Mesendoderm (in vitro differentiated cells): Measurements from ENCODE around the gene RTP1.
"Not testable (repeated sequence)": the region's sequence is repeated elsewhere in the genome, so short reads cannot be mapped to it uniquely, and the experiment has no call there.

Source experiments
- DNase-seq: peaks from one replicate; pipeline ENCODE4 v3.0.0; 2013
- H2AK5ac ChIP-seq: 2 replicates; pipeline ENCODE4 v1.6.1; 2013; ENCODE audit warnings: low read length, inconsistent platforms
- H2BK120ac ChIP-seq: 2 replicates; pipeline ENCODE4 v1.6.1; 2013; ENCODE audit warnings: low read depth, mild to moderate bottlenecking, low read length, moderate library complexity, mixed read lengths
- H2BK15ac ChIP-seq: replicated peaks from 2 replicates; pipeline ENCODE4 v1.6.1; 2013; ENCODE audit warnings: low read depth, mild to moderate bottlenecking, moderate library complexity
- H2BK5ac ChIP-seq: 2 replicates; pipeline ENCODE4 v1.6.1; 2013; ENCODE audit warnings: low read length, inconsistent platforms
- H3K18ac ChIP-seq: 2 replicates; pipeline ENCODE4 v1.6.1; 2013; ENCODE audit warnings: mild to moderate bottlenecking, low read length, mixed read lengths
- H3K23ac ChIP-seq: one replicate; pipeline ENCODE4 v1.6.1; 2013; ENCODE audit warnings: low read length
- H3K27ac ChIP-seq: 2 replicates; pipeline ENCODE4 v1.5.1; 2013; ENCODE audit warnings: low read depth, mild to moderate bottlenecking, inconsistent platforms, low read length, moderate library complexity
- H3K27me3 ChIP-seq: 2 replicates; pipeline ENCODE4 v1.6.1; 2013; ENCODE audit warnings: low read length, control low read depth, mild to moderate bottlenecking, inconsistent platforms; ENCODE audit not compliant: insufficient read depth, poor library complexity
- H3K36me3 ChIP-seq: 2 replicates; pipeline ENCODE4 v1.6.1; 2013; ENCODE audit warnings: low read length, inconsistent platforms; ENCODE audit not compliant: control insufficient read depth, insufficient read depth
- H3K4ac ChIP-seq: one replicate; pipeline ENCODE4 v1.6.1; 2013; ENCODE audit warnings: low read depth, mild to moderate bottlenecking, low read length, moderate library complexity
- H3K4me1 ChIP-seq: 2 replicates; pipeline ENCODE4 v1.6.1; 2013; ENCODE audit warnings: low read depth, low read length, inconsistent platforms; ENCODE audit not compliant: control insufficient read depth
- H3K4me2 ChIP-seq: 2 replicates; pipeline ENCODE4 v1.6.1; 2013; ENCODE audit warnings: low read length
- H3K4me3 ChIP-seq: 2 replicates; pipeline ENCODE4 v1.5.1; 2013; ENCODE audit warnings: mild to moderate bottlenecking, low read length
- H3K56ac ChIP-seq: one replicate; pipeline ENCODE4 v1.6.1; 2013; ENCODE audit warnings: low read length
- H3K79me1 ChIP-seq: 2 replicates; pipeline ENCODE4 v1.6.1; 2013; ENCODE audit warnings: low read length, inconsistent platforms
- H3K79me2 ChIP-seq: 2 replicates; pipeline ENCODE4 v1.6.1; 2013; ENCODE audit warnings: mild to moderate bottlenecking, low read length; ENCODE audit not compliant: control insufficient read depth, insufficient read depth
- H3K9ac ChIP-seq: 2 replicates; pipeline ENCODE4 v1.6.1; 2013; ENCODE audit warnings: low read length, inconsistent platforms
- H4K5ac ChIP-seq: one replicate; pipeline ENCODE4 v1.6.1; 2013; ENCODE audit warnings: low read length
- H4K8ac ChIP-seq: one replicate; pipeline ENCODE4 v1.6.1; 2013; ENCODE audit warnings: low read depth, mild to moderate bottlenecking, control low read depth, low read length, moderate library complexity
- WGBS: extraction: QIAGEN DNeasy Blood & Tissue Kit; methylation state at CpG from one replicate; pipeline ENCODE4 v1.1.7; 2013; ENCODE audit warnings: low lambda C conversion rate, missing lambda C conversion rate; ENCODE audit not compliant: insufficient coverage; ENCODE audit errors: extremely low coverage; 5-methylcytosine and 5-hydroxymethylcytosine counted together

The RTP1 gene

DNA sequence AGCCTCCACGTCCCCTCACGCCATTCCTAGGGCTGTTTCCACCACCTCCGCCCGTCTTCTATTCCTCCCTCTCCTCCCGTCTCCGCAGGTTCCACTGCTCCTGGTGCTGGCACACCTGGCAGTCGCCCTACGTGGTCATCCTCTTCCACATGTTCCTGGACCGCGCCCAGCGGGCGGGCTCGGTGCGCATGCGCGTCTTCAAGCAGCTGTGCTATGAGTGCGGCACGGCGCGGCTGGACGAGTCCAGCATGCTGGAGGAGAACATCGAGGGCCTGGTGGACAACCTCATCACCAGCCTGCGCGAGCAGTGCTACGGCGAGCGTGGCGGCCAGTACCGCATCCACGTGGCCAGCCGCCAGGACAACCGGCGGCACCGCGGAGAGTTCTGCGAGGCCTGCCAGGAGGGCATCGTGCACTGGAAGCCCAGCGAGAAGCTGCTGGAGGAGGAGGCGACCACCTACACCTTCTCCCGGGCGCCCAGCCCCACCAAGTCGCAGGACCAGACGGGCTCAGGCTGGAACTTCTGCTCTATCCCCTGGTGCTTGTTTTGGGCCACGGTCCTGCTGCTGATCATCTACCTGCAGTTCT is 2.3 kb downstream of the RTP1 start:
- H3K79me1 ChIP-seq, H3K18ac ChIP-seq, H3K56ac ChIP-seq, DNase-seq, H3K4me2 ChIP-seq, H4K8ac ChIP-seq, H4K5ac ChIP-seq, H3K36me3 ChIP-seq, H3K27ac ChIP-seq, H3K79me2 ChIP-seq, H3K23ac ChIP-seq, H2BK120ac ChIP-seq, H2AK5ac ChIP-seq, H3K4me1 ChIP-seq, H3K4me3 ChIP-seq, H3K4ac ChIP-seq, H2BK15ac ChIP-seq, H3K27me3 ChIP-seq, H3K9ac ChIP-seq, H2BK5ac ChIP-seq: not testable (repeated sequence)
- no CpG with 5 or more reads among the region's 44 CpGs for WGBS

DNA sequence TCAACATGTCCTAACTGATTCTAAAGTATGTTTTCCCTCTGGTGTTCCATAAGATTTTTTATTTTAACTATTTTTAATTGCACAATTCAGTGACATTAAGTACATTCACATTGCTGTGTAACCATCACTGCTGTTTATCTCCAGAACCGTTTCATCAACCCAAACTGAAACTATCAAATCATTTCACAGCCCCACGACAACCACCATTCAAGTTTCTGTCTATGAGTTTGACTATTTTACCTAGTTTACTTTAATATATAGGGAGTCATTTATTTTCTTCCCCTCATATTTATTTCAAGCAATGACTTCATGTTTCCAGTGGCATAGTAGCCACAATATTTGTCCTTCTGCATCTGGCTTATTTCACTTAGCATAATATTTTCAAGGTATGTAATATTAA is 8.4 kb downstream of the RTP1 start:
- Histone ChIP-seq H2BK120ac (no peak overlapping the region), H3K56ac (no peak overlapping the region), H3K4me1 (peaks cover 2% of the 10 kb centered on the region), H4K8ac (no peak overlapping the region), H3K9ac (no peak overlapping the region), H3K27ac (no peak overlapping the region), H3K18ac (no peak overlapping the region), H2BK5ac (no peak overlapping the region), H3K4me3 (no peak overlapping the region), H3K4me2 (no peak overlapping the region), H2BK15ac (no peak overlapping the region), H3K23ac (no peak overlapping the region), H3K27me3 (no peaks in the 10 kb centered on the region), H2AK5ac (no peak overlapping the region), H3K79me1 (no peaks in the 10 kb centered on the region), H3K79me2 (no peaks in the 10 kb centered on the region), H3K36me3 (no peaks in the 10 kb centered on the region), H3K4ac (no peak overlapping the region), H4K5ac (no peak overlapping the region)
- DNase-seq: no peak
- WGBS: no CpG with 5 or more reads among the region's 2 CpGs

DNA sequence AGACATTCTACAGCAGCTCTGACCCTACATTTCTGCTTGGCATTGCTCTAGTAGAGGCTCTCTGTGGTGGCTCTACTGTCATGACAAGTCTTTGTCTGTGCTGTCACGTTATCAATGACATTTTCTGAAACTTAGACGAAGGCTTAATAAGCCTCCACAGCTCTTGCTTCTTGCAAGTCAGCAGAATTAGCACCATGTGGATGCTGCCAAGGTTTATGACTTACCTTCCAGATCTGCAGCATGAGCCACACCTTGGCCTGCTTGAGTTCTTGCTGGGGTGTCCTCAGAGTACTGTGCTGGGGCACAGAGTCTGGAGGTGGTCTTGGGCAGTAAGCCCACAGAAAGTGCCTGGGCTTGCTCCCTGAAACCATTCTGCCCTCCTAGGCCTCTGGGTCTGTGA is 9.8 kb downstream of the RTP1 start:
- H3K79me2 ChIP-seq: no peaks in the 10 kb centered on the region
- no peak overlapping the region for H4K5ac ChIP-seq
- H3K56ac ChIP-seq: no peak overlapping the region
- H3K9ac ChIP-seq: no peak overlapping the region
- H3K23ac ChIP-seq: no peak overlapping the region
- whole genome bisulfite sequencing: no CpG with 5 or more reads among the region's 2 CpGs
- no peak overlapping the region for H3K4me3 ChIP-seq
- H2BK5ac ChIP-seq: no peak overlapping the region
- DNase-seq: no peak
- no peak overlapping the region for H3K4ac ChIP-seq
- no peaks in the 10 kb centered on the region for H3K27me3 ChIP-seq
- H3K4me2 ChIP-seq: no peak overlapping the region
- no peak overlapping the region for H2AK5ac ChIP-seq
- peaks cover 4% of the 10 kb centered on the region for H3K4me1 ChIP-seq
- H3K79me1 ChIP-seq: no peaks in the 10 kb centered on the region
- no peaks in the 10 kb centered on the region for H3K36me3 ChIP-seq
- H4K8ac ChIP-seq: no peak overlapping the region
- H2BK15ac ChIP-seq: no peak overlapping the region
- H3K18ac ChIP-seq: no peak overlapping the region
- H2BK120ac ChIP-seq: no peak overlapping the region
- no peak overlapping the region for H3K27ac ChIP-seq

DNA sequence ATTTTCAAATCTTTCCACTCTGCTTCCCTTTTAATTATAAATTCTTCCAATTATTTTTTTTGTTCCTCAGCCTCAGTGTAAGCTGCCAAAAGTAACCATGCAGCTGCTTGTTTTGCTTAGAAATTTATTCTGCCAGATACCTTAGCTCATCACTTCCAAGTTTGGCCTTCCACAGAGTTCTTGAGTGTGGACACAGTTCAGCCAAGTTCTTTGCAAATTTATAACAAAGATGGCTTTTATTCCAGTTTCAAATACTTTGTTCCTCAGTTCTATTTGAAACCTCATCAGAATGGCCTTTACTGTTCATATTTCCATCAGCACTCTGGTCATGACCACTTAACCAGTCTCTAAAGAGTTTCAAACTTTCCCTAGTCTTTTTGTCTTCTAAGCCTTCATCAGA is 10.3 kb downstream of the RTP1 start:
- no peak overlapping the region for H3K4me2 ChIP-seq
- no peak overlapping the region for H3K18ac ChIP-seq
- no peak overlapping the region for H2BK5ac ChIP-seq
- no peak overlapping the region for H2BK15ac ChIP-seq
- H3K36me3 ChIP-seq: no peaks in the 10 kb centered on the region
- H4K8ac ChIP-seq: no peak overlapping the region
- H2AK5ac ChIP-seq: no peak overlapping the region
- no peak for DNase-seq
- no peaks in the 10 kb centered on the region for H3K27me3 ChIP-seq
- H3K4ac ChIP-seq: no peak overlapping the region
- H3K27ac ChIP-seq: no peak overlapping the region
- peaks cover 4% of the 10 kb centered on the region for H3K4me1 ChIP-seq
- H3K79me1 ChIP-seq: no peaks in the 10 kb centered on the region
- H3K56ac ChIP-seq: no peak overlapping the region
- H2BK120ac ChIP-seq: no peak overlapping the region
- H3K4me3 ChIP-seq: no peak overlapping the region
- no peak overlapping the region for H3K9ac ChIP-seq
- H3K23ac ChIP-seq: no peak overlapping the region
- H4K5ac ChIP-seq: no peak overlapping the region
- no peaks in the 10 kb centered on the region for H3K79me2 ChIP-seq

DNA sequence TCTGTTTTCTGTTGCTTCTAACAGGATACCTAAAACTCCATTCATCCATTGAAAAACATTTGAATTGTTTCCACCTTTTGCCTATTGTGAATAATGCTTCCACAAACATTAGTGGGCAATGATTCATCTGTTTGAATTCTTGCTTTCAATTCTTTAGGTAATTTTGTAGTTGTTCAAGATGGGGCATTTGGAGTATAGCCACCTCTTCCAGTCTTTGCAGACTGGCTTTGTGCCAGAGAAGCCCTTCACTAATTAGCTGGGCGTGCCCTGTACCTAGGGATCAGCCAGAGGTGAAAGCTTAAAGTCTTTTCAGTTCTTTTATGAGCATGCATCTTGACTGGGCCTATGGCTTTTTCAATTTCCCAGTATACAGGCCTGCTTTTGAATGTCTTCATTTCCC is 10.9 kb downstream of the RTP1 start:
- H2BK15ac ChIP-seq: no peak overlapping the region
- no peak overlapping the region for H2BK120ac ChIP-seq
- no peak overlapping the region for H3K27ac ChIP-seq
- H2BK5ac ChIP-seq: no peak overlapping the region
- no peak overlapping the region for H3K18ac ChIP-seq
- H3K36me3 ChIP-seq: no peaks in the 10 kb centered on the region
- peaks cover 4% of the 10 kb centered on the region for H3K4me1 ChIP-seq
- H3K79me1 ChIP-seq: no peaks in the 10 kb centered on the region
- no peak overlapping the region for H3K4ac ChIP-seq
- DNase-seq: no peak
- no peak overlapping the region for H2AK5ac ChIP-seq
- no peak overlapping the region for H4K8ac ChIP-seq
- no CpG with 5 or more reads among the region's 1 CpG for WGBS
- H3K4me3 ChIP-seq: no peak overlapping the region
- no peak overlapping the region for H3K4me2 ChIP-seq
- no peak overlapping the region for H3K56ac ChIP-seq
- H3K9ac ChIP-seq: no peak overlapping the region
- H3K27me3 ChIP-seq: no peaks in the 10 kb centered on the region
- no peaks in the 10 kb centered on the region for H3K79me2 ChIP-seq
- H3K23ac ChIP-seq: no peak overlapping the region
- H4K5ac ChIP-seq: no peak overlapping the region

DNA sequence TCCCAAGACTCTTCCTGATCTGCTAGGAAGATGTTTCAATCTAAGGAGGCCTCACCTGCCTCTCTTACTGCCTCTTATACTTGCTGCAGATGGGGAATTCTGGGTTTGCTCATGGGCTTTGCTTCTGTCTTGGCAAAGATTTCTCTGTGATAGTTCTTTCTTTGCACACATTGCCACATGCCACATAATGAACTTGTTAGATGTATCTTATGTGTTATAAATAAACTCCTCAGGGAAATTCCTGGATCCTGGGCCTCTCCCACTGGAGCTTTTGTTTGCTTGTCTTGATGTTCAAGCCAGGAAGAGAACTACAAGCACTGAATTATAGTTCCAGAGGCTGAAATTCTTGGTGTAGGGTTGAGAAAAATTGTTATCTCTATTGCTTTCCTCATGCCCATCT is 12.2 kb downstream of the RTP1 start:
- Histone ChIP-seq H4K8ac (no peak overlapping the region), H2BK120ac (no peak overlapping the region), H3K79me1 (no peaks in the 10 kb centered on the region), H3K9ac (no peak overlapping the region), H3K56ac (no peak overlapping the region), H3K79me2 (no peaks in the 10 kb centered on the region), H2BK5ac (no peak overlapping the region), H4K5ac (no peak overlapping the region), H3K23ac (no peak overlapping the region), H3K36me3 (no peaks in the 10 kb centered on the region), H3K27me3 (no peaks in the 10 kb centered on the region), H3K4me1 (peaks cover 4% of the 10 kb centered on the region), H3K18ac (peak overlapping the region; percentile 54), H3K27ac (no peak overlapping the region), H3K4me3 (no peak overlapping the region), H3K4me2 (no peak overlapping the region), H2BK15ac (peak overlapping the region; percentile 89), H3K4ac (peak overlapping the region; percentile 85), H2AK5ac (no peak overlapping the region)
- DNase-seq: no peak
